ENCODE results near the gene RNPC3.

DNA sequence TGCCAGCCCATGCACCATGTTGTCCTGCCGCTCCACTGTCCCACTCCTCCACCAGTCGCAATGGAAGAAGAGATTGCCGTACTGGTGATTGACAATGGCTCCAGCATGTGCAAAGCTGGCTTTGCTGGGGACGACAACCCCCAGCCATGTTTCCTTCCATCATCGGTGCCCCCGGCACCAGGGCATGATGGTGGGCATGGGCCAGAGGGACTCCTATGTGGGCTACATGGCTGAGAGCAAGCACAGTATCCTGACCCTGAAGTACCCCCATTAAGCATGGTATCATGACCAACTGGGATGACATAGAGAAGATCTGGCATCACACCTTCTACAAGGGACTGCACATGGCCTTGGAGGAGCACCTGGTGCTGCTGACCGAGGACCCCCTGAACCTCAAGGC is 44.0 kb downstream of the RNPC3 start:
- TF ChIP-seq GATA3 (IDR thresholded peaks at IDR 0.05; ENCODE audit: low read depth, low read length) (no peak), GATA2 (IDR thresholded peaks at IDR 0.05; ENCODE audit: low read depth, low read length) (no peak)

Data from SH-SY5Y (cell line).